Measurements from ENCODE around the gene KHDC1. TPM values are rescaled to one million over a fixed set of nuclear protein-coding genes. Genes with fewer than 3 reads are reported as not detected.
"Not testable (repeated sequence)": the region's sequence is repeated elsewhere in the genome, so short reads cannot be mapped to it uniquely, and the experiment has no call there.

KHDC1 gene
- polyA plus RNA-seq, 4 donors, result 6.9 to 12.0 (median 9.6) TPM

- no peak for DNase-seq (ENCODE audit: low read depth in 4 of 4, low spot score in 2 of 4)
These were observed 10.3 kb downstream of the KHDC1 start for GRCh38 chr6:73252703-73253102.

GRCh38 chr6:73250016-73250415 is 13.0 kb downstream of the KHDC1 start:
- no peak for DNase-seq (ENCODE audit: low read depth in 4 of 4, low spot score in 2 of 4)

GRCh38 chr6:73248192-73248903 is 14.6 kb downstream of the KHDC1 start:
- DNase-seq (ENCODE audit: low read depth in 4 of 4, low spot score in 2 of 4), result no peak

GRCh38 chr6:73242001-73242400 is 21.0 kb downstream of the KHDC1 start:
- DNase-seq (ENCODE audit: low read depth in 4 of 4, low spot score in 2 of 4), result no peak

GRCh38 chr6:73240730-73241129 is 22.3 kb downstream of the KHDC1 start:
- DNase-seq (ENCODE audit: low read depth in 4 of 4, low spot score in 2 of 4), result no peak

GRCh38 chr6:73236144-73236750 is 26.7 kb downstream of the KHDC1 start:
- DNase-seq (ENCODE audit: low read depth in 4 of 4, low spot score in 2 of 4), result no peak

GRCh38 chr6:73234733-73235132 is 28.3 kb downstream of the KHDC1 start:
- no peak for DNase-seq (ENCODE audit: low read depth in 4 of 4, low spot score in 2 of 4)

- not testable (repeated sequence) for DNase-seq (ENCODE audit: low read depth in 4 of 4, low spot score in 2 of 4)
These were observed 29.0 kb downstream of the KHDC1 start for GRCh38 chr6:73233971-73234370.

- DNase-seq (ENCODE audit: low read depth in 4 of 4, low spot score in 2 of 4), result no peak
These were observed 29.9 kb downstream of the KHDC1 start for GRCh38 chr6:73233048-73233447.

GRCh38 chr6:73231986-73232391 is 31.0 kb downstream of the KHDC1 start:
- no peak for DNase-seq (ENCODE audit: low read depth in 4 of 4, low spot score in 2 of 4)

- no peak for DNase-seq (ENCODE audit: low read depth in 4 of 4, low spot score in 2 of 4)
These were observed 35.3 kb downstream of the KHDC1 start for GRCh38 chr6:73227606-73228255.

GRCh38 chr6:73225396-73225795 is 37.6 kb downstream of the KHDC1 start, which contains the start of gene KHDC1L:
Gene KHDC1L (minus strand): TSS chr6:73225496. CDS start chr6:73225408, 88 bp downstream.
- DNase-seq (ENCODE audit: low read depth in 4 of 4, low spot score in 2 of 4), result no peak

GRCh38 chr6:73216859-73217258 is 46.1 kb downstream of the KHDC1 start:
- DNase-seq (ENCODE audit: low read depth in 4 of 4, low spot score in 2 of 4), result no peak

GRCh38 chr6:73209117-73209516 is 53.9 kb downstream of the KHDC1 start:
- DNase-seq (ENCODE audit: low read depth in 4 of 4, low spot score in 2 of 4), result no peak

GRCh38 chr6:73207221-73207837 is 55.7 kb downstream of the KHDC1 start:
- DNase-seq (ENCODE audit: low read depth in 4 of 4, low spot score in 2 of 4), result no peak

- DNase-seq (ENCODE audit: low read depth in 4 of 4, low spot score in 2 of 4), result no peak
These were observed 58.7 kb downstream of the KHDC1 start for GRCh38 chr6:73204252-73204651.

- no peak for DNase-seq (ENCODE audit: low read depth in 4 of 4, low spot score in 2 of 4)
These were observed 59.9 kb downstream of the KHDC1 start for GRCh38 chr6:73203098-73203497.

- DNase-seq (ENCODE audit: low read depth in 4 of 4, low spot score in 2 of 4), result no peak
These were observed 62.3 kb downstream of the KHDC1 start for GRCh38 chr6:73200735-73201134.

- DNase-seq (ENCODE audit: low read depth in 4 of 4, low spot score in 2 of 4), result no peak
These were observed 62.7 kb downstream of the KHDC1 start for GRCh38 chr6:73200247-73200646.

- DNase-seq (ENCODE audit: low read depth in 4 of 4, low spot score in 2 of 4), result no peak
These were observed 68.3 kb downstream of the KHDC1 start for GRCh38 chr6:73194744-73195143.

GRCh38 chr6:73193302-73193701 is 69.7 kb downstream of the KHDC1 start:
- not testable (repeated sequence) for DNase-seq (ENCODE audit: low read depth in 4 of 4, low spot score in 2 of 4)
